HG02759 (cell line): ENCODE measurements around the gene IL1RAPL1.

Experiments
- ATAC-seq: cut with Tn5 transposase; IDR thresholded peaks from one replicate; pipeline ENCODE4 v1.9.1; 2021; ENCODE audit warnings: mild to moderate bottlenecking, moderate library complexity; ENCODE audit not compliant: unreplicated experiment

IL1RAPL1 gene

DNA sequence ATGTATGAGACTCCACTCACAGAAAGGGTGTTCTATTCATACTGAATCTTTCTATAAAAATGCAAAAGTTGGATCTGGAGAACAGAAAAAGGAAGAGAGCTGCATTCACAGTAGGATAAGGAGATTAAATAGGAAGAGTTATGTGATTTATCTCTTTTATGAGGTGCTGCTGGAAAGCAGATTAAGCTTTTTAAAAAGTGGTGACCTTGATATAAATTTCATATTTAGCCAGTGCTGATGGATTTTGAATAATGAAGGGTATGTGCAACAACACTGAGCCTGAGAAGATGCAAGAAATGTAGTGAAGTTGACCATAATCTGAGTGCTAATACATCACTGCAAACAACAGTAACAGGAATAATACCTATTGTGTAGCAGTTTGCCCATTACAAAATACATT, 795.6 kb downstream of the IL1RAPL1 start:
- no peak for ATAC-seq

DNA sequence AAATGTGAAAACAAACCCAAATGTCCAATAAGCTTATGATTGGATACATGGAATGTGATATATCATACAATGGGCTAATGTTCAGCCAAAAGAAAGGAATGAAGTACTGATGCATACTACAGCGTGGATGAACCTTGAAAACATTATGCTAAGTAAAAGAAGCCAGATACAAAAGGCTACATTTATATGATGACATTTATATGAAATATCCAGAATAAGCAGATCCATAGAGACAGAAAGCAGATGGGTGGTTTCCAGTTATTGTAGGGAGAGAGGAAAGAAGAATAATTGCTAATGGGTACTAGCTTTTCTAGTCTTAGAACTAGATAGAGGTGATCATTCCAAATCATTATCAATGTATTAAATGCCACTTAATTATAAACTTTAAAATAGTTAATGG, 801.3 kb downstream of the IL1RAPL1 start:
- ATAC-seq: no peak

DNA sequence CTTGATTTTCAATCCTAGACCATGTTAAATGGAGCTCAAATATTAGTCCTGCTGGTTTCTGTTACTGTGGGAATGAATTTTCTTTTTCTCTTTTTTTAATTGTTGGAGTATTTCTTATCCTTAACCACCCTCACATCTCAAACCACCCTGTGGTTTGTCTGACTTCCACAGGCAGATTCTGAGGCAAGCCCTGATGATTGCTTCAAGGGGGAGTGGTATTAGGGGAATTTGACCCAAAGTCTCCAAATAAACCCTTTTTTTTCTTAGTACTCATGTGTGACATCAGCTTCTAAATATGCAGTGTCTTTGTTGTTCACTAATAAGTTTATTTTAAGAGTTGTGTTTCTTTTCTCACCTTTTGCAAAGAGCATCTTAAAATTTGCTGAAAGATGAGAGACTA, 810.3 kb downstream of the IL1RAPL1 start:
- no peak for ATAC-seq

GRCh38 chrX:29407357-29407756, 820.1 kb downstream of the IL1RAPL1 start:
- no peak for ATAC-seq

GRCh38 chrX:29419774-29420553, 832.7 kb downstream of the IL1RAPL1 start:
- no peak for ATAC-seq

GRCh38 chrX:29422034-29422433, 834.8 kb downstream of the IL1RAPL1 start:
- ATAC-seq: no peak

DNA sequence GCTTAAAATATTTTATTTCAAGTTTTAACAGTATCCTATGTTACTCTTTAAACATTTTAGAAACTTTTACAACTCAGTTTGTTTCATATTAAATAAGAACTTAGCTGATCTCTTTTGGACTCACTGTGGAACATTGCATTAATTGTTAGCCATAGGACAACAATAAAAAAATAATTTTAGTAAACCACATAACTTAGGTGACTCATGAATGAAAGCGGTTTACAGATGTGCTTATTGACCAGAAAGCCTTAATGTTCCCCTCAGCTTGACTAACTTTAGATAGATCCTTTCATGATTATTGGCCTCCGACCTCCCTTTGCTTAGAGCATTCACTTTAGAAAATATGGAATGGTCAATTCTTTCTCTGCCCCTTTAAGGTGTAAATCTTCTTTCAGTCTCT, 844.6 kb downstream of the IL1RAPL1 start:
- ATAC-seq: no peak

GRCh38 chrX:29432534-29432933, 845.3 kb downstream of the IL1RAPL1 start:
- no peak for ATAC-seq

- no peak for ATAC-seq
Observed at GRCh38 chrX:29434939-29435338, 847.7 kb downstream of the IL1RAPL1 start.

- no peak for ATAC-seq
Observed at GRCh38 chrX:29435396-29435795, 848.1 kb downstream of the IL1RAPL1 start.

GRCh38 chrX:29447867-29448266, 860.6 kb downstream of the IL1RAPL1 start:
- no peak for ATAC-seq

- peak; percentile 77 for ATAC-seq
Observed at GRCh38 chrX:29453333-29453732, 866.1 kb downstream of the IL1RAPL1 start.

DNA sequence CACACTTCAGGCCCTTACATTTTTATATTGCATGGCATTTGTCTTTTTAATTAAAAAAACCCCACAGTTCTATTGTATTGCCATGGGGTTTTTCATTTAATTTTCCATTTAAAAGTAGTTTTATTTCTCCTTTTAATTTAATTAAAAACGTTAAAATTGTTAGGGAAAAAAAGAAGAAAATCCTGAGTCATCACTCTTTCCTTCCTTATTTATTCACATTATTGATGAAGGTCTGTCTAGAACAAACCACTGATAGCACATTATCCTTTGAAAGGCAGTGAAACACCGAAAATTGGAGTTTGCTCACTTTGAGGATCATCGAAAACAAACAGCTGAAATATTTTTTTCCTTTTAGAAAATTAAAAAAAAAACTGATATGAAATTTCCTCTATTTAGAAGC, 868.5 kb downstream of the IL1RAPL1 start:
- no peak for ATAC-seq

GRCh38 chrX:29461039-29461438, 873.8 kb downstream of the IL1RAPL1 start:
- no peak for ATAC-seq

DNA sequence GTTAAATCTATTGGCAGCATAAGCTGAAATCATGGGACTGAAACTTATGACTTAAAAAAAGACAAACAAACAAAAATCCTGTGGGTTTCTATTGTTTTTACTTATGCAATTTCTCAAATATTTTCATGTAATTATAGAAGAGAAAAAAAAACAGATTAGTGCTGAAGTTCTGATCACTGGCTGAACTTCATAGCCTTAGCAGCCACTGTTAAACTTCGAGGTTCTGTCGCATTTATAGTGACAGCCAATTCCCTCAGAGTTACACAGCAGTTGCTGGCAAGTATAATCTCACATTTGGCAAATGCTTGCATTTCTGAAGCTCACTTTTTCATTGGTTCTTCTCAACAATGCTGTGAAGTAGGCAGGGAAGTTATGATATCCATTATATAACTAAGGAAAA, 879.2 kb downstream of the IL1RAPL1 start:
- ATAC-seq: no peak

DNA sequence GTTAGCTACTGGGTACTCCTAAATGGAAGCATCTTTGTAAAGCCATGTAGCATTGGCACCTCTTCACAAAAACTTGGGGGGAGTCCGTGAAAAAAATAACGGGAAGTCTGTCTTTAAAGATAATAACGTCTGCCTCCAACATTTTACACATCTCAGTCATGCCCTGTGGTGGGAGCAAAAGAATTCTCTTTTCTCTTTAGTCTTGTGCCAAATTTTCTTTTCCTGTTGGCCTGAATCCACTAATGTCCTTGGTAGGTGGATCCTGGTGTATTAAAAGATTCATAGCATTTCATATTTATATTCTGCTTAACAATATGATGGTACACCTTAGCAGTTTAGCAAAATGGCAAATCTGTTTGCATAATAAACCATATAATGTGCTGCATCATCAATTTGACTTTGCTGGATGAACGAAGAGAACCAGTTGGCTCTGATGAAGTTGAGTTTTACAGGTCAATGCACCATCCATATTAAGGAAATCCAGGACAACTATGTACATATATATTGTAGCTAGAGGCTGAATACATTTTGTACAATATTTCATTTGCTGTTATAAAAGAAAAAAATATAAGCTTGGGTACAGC, 881.8 kb downstream of the IL1RAPL1 start:
- ATAC-seq: no peak

DNA sequence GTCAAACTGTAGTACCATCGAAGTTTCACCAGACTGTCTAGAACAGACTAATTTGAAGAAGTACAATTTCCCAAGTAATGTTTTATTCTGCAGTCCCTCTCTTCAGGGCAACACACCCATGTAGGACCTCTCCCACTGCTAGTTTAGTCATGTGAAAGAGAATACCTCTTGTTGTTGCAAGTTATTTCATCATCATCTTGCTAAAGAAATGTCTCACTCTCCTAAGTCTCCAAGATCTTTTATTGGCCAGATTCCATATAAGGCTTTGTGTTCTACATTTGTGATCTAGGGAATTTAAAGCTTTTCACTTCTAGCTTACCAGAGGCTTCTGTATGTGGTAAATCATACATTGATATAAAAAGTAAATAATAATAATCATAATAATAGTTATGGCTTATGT, 882.8 kb downstream of the IL1RAPL1 start:
- ATAC-seq: no peak

- ATAC-seq: no peak
Observed at GRCh38 chrX:29471829-29472228, 884.6 kb downstream of the IL1RAPL1 start.

DNA sequence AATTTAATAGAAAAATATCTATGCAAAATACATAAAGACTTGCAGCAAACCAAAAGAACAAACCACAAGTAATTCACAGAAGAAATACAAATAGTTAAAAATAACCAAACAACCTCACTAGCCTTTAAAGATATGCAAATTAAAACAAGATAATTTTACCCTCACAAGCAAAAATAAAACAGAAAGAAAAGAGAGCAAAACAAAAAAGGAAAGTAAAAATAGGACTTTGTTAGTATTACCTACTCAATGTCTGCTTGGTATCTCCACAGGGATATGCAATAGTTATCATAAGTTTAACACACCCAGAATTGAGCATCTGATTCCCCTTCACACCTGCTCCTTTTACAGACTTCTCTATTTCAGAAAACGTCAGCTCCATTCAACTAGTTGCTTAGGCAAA, 890.6 kb downstream of the IL1RAPL1 start:
- ATAC-seq: peak; percentile 34

DNA sequence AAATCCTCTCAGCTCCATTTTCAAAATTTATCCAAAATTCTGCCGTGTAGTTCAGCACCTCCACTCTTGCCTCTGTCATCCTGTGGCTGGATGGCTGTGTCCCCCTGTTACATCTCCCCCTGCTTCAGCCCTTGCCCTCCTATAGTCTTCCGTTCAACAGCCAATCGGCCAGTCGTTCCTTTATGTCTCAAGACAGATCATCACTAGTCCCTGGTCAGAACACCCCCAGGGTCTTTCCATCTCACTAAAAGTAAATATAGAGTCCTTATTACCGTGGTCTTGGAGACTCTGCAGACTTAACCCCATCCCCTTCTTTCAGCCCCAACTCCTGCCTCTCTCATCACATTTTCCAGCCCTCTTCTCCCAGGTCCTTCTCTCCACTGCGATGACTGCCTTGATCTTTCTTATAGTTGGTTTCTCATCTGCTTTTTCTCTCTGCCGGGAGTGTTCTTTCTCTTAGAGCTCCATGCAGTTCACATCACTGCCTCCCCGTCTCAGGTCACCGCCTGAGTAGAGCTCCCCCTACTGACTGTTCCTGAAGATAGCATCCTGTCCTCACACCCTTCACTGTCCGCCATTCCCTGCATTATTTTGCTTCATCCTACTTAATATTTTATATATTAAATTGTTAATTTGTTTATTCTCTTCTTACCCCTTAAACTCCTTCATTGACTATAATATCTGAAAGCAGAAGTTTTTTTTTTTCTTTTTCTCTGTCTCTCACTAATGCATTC, 891.3 kb downstream of the IL1RAPL1 start:
- peak; percentile 90 for ATAC-seq

- no peak for ATAC-seq
Observed at GRCh38 chrX:29487214-29487613, 900.0 kb downstream of the IL1RAPL1 start.

GRCh38 chrX:29487714-29488113, 900.5 kb downstream of the IL1RAPL1 start:
- peak; percentile 38 for ATAC-seq
